GM10266 (cell line): ENCODE measurements around the gene TM9SF3.

Experiments
- DNase-seq: peaks from one replicate; pipeline ENCODE4 v3.0.0; 2012; ENCODE audit errors: extremely low spot score
- TF ChIP-seq, protein P1 (sequence below): IDR thresholded peaks from 2 replicates; pipeline ENCODE4 v1.5.1; 2012; ENCODE audit warnings: mild to moderate bottlenecking, low read depth; ENCODE audit not compliant: control insufficient read depth, insufficient read depth; ENCODE audit errors: missing control alignments

The TM9SF3 gene

DNA sequence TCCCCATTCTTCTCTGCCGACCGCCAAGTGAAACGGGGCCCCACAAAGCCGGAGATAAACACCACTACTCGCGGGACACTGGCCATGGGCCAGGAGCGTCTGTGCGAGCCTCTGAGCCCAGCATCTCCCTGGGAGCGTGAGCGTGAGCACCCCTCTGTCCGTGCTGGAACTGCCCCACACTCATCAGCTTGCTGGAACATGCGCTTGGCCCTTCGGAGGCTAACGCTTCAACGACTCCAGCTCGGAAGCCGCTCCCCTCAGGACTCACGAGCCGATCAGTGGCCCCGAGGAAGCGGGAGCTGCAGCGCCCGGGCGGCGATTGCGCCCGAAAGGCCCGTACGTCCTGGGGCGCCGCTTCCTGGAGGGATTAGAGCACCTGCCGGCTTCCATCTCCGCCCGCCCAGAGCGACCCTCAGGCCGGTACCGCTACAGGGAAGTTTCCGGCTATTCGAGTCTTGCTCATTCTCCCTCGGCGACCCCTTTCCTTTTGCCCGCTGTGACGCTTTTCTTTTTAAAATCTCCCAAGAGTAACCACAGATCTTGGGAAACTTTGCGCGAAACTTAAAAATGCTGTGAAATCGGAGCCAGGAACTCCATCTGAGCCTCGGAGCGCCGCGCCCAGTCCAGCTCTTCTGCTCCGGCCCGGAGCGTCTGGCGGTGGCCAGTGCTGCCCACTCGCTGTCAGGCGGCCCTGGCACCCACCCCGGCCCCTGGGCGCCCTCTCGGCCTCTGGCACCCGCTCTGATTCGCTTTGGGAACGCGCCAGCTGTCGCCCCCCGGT is 74.1 kb downstream of the TM9SF3 start:
- TF ChIP-seq, protein P1, sequence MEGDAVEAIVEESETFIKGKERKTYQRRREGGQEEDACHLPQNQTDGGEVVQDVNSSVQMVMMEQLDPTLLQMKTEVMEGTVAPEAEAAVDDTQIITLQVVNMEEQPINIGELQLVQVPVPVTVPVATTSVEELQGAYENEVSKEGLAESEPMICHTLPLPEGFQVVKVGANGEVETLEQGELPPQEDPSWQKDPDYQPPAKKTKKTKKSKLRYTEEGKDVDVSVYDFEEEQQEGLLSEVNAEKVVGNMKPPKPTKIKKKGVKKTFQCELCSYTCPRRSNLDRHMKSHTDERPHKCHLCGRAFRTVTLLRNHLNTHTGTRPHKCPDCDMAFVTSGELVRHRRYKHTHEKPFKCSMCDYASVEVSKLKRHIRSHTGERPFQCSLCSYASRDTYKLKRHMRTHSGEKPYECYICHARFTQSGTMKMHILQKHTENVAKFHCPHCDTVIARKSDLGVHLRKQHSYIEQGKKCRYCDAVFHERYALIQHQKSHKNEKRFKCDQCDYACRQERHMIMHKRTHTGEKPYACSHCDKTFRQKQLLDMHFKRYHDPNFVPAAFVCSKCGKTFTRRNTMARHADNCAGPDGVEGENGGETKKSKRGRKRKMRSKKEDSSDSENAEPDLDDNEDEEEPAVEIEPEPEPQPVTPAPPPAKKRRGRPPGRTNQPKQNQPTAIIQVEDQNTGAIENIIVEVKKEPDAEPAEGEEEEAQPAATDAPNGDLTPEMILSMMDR = no peak
- peak; percentile 27 for DNase-seq

DNA sequence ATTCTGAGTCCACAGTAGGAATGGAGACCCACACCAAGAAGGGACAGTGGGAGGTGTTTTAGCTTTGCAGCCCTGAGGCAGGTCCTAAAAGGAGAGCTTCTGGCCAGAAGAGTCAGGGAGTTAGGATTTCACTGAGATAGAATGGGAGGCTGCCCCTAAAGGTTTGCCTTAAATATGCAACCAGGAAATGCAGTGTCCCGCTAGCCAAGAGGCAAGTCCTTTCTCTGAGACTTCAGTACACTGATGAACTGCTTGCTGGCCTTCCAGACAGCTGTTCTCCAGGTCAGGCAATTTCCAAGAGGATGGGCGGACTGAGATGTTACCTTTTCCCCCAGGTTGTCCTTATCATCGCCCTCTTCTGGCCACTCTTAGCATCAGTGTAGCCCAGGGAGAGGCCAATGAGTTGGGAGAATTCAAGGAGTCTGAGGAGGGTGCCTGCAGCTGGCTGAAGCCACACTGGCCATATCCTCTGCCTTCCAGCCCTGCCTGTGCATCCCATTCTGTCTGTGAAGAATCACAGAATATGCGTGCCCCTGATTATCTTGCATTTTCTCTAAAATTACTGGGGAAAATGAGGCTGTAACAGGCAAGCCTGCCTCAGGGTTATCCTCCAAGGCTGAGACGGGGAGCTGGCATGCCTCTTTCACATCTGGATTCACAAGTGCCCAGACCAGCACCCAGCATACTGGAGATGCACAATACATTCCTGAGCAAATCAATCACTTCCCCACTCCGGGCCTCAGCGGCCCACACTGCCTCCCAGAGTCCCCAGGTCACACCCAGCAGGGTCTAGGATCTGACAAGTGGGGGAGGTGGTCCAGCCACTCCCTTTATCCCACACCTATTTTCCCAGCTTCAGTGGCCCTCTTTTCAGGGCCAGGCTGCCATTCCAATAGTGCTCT is 75.5 kb downstream of the TM9SF3 start:
- peak; percentile 70 for DNase-seq
- TF ChIP-seq, protein P1 = peak; percentile 81

DNA sequence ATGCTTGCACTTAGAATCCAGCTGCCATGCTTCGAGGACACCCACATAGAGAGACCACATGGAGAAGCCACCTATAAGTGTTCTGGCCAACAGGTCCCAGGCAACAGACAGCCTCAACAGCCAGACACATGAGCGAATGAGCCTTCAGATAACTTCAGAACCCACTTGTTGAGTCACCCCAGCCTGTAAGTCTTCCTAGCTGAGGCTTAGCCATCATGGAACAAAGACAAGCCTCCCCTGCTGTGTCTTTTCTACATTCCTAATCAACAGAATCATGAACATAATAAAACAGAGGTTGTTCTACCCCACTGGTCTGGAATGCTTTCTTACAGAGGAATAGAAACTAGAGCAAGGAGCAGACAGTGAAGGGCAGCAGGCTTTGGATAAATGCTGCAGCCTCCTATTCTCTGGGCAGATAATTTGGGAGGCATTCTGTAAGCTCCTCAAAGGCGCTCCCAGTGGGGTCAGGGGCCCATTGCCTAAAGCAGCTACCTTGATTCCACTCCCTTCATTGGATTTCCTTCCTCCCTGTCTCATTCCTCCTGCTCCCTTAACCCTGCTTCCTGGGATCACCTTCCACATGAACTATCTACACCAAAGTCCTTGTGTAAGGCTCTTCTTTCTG is 77.7 kb downstream of the TM9SF3 start:
- TF ChIP-seq, protein P1 = no peak

DNA sequence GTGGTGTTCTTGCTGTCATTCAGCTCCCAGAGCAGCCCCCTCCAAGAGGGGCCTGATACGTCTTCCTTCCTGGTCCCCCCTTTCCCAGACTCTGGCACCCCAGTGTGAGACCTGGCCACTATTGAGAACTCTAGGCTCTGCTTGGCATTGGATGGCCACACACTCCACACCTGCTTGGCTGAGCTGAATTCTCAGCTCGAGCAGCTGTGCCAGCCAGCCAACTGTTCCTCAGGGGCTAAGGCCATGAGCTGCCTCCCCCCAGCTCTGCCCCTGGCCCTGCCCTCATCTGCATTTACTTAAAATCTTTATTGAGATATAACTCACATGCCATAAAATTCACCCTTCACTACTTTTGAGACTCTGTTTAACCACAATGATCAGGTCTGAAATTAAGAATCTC is 79.8 kb downstream of the TM9SF3 start:
- no peak for DNase-seq
- TF ChIP-seq, protein P1 = no peak

More for the DNA sequence above, 77.7 kb downstream of the TM9SF3 start:
- no peak for DNase-seq

DNA sequence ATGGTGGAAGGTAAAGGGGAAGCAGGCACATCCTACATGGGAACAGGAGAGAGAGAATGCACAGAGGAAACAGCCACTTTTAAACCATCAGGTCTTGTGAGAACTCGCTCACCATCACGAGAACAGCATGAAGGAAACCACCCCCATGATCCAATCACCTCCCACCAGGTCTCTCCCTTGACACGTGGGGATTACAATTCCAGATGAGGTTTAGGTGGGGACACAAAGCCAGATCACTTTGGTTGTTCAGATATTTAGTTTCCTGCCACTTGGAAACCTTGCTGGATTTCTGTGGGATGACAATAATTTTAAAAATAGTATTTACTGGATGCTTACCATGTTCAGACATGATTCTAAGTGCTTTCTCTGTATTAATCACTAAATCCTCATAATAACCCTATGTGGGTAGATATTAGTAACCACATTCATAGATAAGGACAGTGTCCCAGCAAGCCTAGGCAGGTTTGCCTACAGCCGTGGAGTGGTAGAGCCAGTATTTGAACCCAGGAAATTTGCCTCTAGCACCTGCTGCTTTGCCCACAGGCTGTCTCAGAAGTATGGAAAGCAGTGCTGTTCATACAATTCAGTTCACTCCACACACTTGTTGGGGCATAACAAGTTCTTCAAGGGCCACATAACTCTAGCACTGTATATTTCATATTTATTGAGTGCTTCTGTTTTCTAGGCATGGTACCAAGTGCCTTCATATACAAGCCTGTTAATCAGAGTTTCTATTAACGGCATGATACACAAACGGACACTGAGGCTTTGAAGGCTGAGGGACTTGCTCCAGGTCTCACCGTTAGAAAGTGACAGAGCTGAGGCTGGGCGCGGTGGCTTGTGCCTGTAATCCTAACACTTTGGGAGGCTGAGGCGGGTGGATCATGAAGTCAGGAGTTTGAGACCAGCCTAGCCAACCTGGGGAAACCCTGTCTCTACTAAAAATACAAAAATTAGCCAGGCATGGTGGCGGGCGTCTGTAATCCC is 81.4 kb downstream of the TM9SF3 start:
- TF ChIP-seq, protein P1 = no peak
- DNase-seq = no peak

DNA sequence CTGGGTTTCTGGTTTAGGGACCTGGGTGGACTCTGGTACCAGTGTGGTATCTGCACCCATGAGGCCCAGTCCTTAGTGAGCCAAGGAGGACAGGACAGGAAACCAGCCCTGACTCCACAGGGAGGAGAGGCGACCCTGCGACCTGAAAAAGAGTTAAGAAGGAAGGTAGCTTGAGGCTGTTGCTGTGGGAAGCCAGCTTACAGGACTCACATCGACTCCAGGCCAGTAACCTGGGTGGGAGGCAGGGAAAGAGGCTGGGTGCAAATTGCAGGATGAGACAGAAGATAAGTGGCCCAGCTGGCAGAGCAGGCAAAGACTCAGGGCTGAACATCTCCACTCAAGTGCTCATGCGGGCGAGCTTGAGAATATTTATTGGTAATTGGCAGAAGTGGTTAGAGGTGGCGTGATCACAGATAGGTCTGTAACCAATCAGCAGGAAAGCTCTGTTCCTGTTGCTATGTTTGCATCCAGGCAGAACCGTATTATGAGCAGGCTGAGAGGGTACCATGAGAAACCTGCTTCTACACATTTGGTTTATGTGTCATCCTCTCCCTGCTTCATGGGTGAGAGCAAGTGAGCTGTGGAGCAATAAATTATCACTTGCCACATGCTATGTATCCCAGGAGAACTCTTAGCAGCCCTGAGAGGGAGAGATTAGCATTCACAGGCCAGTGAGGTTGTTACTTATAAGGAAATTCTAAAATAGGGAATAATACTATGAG is 84.1 kb downstream of the TM9SF3 start:
- no peak for DNase-seq
- TF ChIP-seq, protein P1 = no peak
